Fibroblast of lung (primary cell): ENCODE measurements around the gene MRPL24. TPM values are rescaled to one million over a fixed set of nuclear protein-coding genes. Genes with fewer than 3 reads are reported as not detected.

Source experiments
- DNase-seq, 2 donors: peaks; one replicate each; pipeline versions ENCODE4 v3.0.0 to v3.0.0-alpha.2; 2010; ENCODE audit warnings: low read depth in 2 of 2
- H2AFZ ChIP-seq: 2 replicates; pipeline ENCODE4 v1.5.1; 2012; ENCODE audit warnings: low read length, control low read depth, inconsistent platforms
- H3K27ac ChIP-seq: 2 replicates; pipeline ENCODE4 v1.5.1; 2011; ENCODE audit warnings: low read length, control low read depth; ENCODE audit not compliant: insufficient read depth
- H3K27me3 ChIP-seq: 2 replicates; pipeline ENCODE4 v1.5.1; 2011; ENCODE audit warnings: mild to moderate bottlenecking, low read length; ENCODE audit not compliant: control insufficient read depth, insufficient read depth
- H3K36me3 ChIP-seq: 2 replicates; pipeline ENCODE4 v1.5.1; 2011; ENCODE audit warnings: low read length; ENCODE audit not compliant: control insufficient read depth, insufficient read depth
- H3K4me1 ChIP-seq: 2 replicates; pipeline ENCODE4 v1.5.1; 2011; ENCODE audit warnings: low read length; ENCODE audit not compliant: control insufficient read depth, insufficient read depth; ENCODE audit errors: extremely low read depth
- H3K4me2 ChIP-seq: 2 replicates; pipeline ENCODE4 v1.5.1; 2011; ENCODE audit warnings: low read length, control low read depth; ENCODE audit not compliant: insufficient read depth; ENCODE audit errors: extremely low read depth
- H3K4me3 ChIP-seq, 4 experiments: fragments of 200-600 bp in 1 of 4; sonication (generic) in 1 of 4; replicated peaks in 1 of 4; 2 replicates each; pipeline ENCODE4 v1.5.1; 2011 to 2016; ENCODE audit warnings: low read length in 4 of 4, low read depth in 3 of 4, mild to moderate bottlenecking in 3 of 4, control low read depth in 2 of 4, inconsistent platforms in 1 of 4, mixed read lengths in 1 of 4; ENCODE audit not compliant: insufficient read depth in 1 of 4; ENCODE audit errors: control extremely low read depth in 1 of 4
- H3K79me2 ChIP-seq: 2 replicates; pipeline ENCODE4 v1.5.1; 2012; ENCODE audit warnings: mild to moderate bottlenecking, low read length, inconsistent platforms; ENCODE audit not compliant: control insufficient read depth, insufficient read depth
- H3K9ac ChIP-seq: 2 replicates; pipeline ENCODE4 v1.5.1; 2011; ENCODE audit warnings: mild to moderate bottlenecking, low read length, control low read depth; ENCODE audit not compliant: insufficient read depth
- H3K9me3 ChIP-seq: 2 replicates; pipeline ENCODE4 v1.5.1; 2012; ENCODE audit warnings: low read depth, low read length; ENCODE audit not compliant: control insufficient read depth, insufficient read depth
- H4K20me1 ChIP-seq: 2 replicates; pipeline ENCODE4 v1.5.1; 2011; ENCODE audit warnings: low read length; ENCODE audit not compliant: control insufficient read depth, insufficient read depth; ENCODE audit errors: extremely low read depth
- CTCF ChIP-seq, 2 donors: IDR thresholded peaks in 1 of 2; conservative IDR thresholded peaks in 1 of 2; 1 replicate in 1 of 2; 2 replicates in 1 of 2; pipeline ENCODE4 v1.5.1; 2011 to 2012; ENCODE audit warnings: low read length in 2 of 2, control low read depth in 1 of 2, inconsistent platforms in 1 of 2, low read depth in 1 of 2, mild to moderate bottlenecking in 1 of 2
- EZH2 ChIP-seq: IDR thresholded peaks from 2 replicates; pipeline ENCODE4 v1.5.1; 2012; ENCODE audit warnings: low read length, control low read depth, mild to moderate bottlenecking; ENCODE audit errors: missing control alignments
- polyA plus RNA-seq, 2 donors: library from polyadenylated mRNA; depleted of rRNA in 1 of 2; stranded (reverse) in 1 of 2; unstranded in 1 of 2; fragments of >200 nt; gene quantifications; 2 replicates each; pipeline ENCODE4 v1.2.1, GENCODE V29; 2011 to 2012; ENCODE audit warnings: missing spikeins in 1 of 2
- total RNA-seq: library from RNA; depleted of rRNA; stranded (reverse); fragments of >200 nt; gene quantifications from 2 replicates; pipeline ENCODE4 v1.2.1, GENCODE V29; 2014

The MRPL24 gene
- total and polyA plus RNA-seq, 2 donors (not counting 1 experiment from before 2014, with no cell fraction given) = 58.8 to 67.2 TPM

GRCh38 chr1:156756355-156756754 lies 15.5 kb upstream of the MRPL24 start:
- Histone ChIP-seq H3K9ac (no peak overlapping the region), H3K4me3 (no peak overlapping the region), H2AFZ (no peak overlapping the region), H3K4me1 (peaks cover 3% of the 10 kb centered on the region), H3K4me2 (no peak overlapping the region), H4K20me1 (no peaks in the 10 kb centered on the region), H3K27ac (no peak overlapping the region), H3K36me3 (no peaks in the 10 kb centered on the region), H3K27me3 (no peaks in the 10 kb centered on the region), H3K79me2 (peaks cover 7% of the 10 kb centered on the region), H3K9me3 (no peaks in the 10 kb centered on the region)
- DNase-seq = no peak
- TF ChIP-seq CTCF (conservative IDR thresholded peaks at IDR 0.05 in 1 of 2, IDR thresholded peaks at IDR 0.05 in 1 of 2; ENCODE audit: low read depth in 1 of 2, low read length in 2 of 2) (no peak), EZH2 (no peak)

- Histone ChIP-seq H2AFZ (no peak overlapping the region), H3K4me1 (peaks cover 3% of the 10 kb centered on the region), H3K4me3 (no peak overlapping the region), H4K20me1 (no peaks in the 10 kb centered on the region), H3K36me3 (no peaks in the 10 kb centered on the region), H3K27ac (no peak overlapping the region), H3K79me2 (peaks cover 15% of the 10 kb centered on the region), H3K27me3 (no peaks in the 10 kb centered on the region), H3K9me3 (no peaks in the 10 kb centered on the region), H3K9ac (no peak overlapping the region), H3K4me2 (no peak overlapping the region)
- TF ChIP-seq CTCF (conservative IDR thresholded peaks at IDR 0.05 in 1 of 2, IDR thresholded peaks at IDR 0.05 in 1 of 2; ENCODE audit: low read depth in 1 of 2, low read length in 2 of 2) = no peak
- TF ChIP-seq EZH2 = no peak
- DNase-seq = no peak
Observed at GRCh38 chr1:156755527-156755950, 14.7 kb upstream of the MRPL24 start.

- peaks cover 9% of the 10 kb centered on the region for H3K4me1 ChIP-seq
- H4K20me1 ChIP-seq = no peaks in the 10 kb centered on the region
- no peak overlapping the region for H2AFZ ChIP-seq
- H3K27me3 ChIP-seq = no peaks in the 10 kb centered on the region
- no peaks in the 10 kb centered on the region for H3K36me3 ChIP-seq
- DNase-seq = no peak
- no peaks in the 10 kb centered on the region for H3K9me3 ChIP-seq
- H3K27ac ChIP-seq = no peak overlapping the region
- no peak overlapping the region for H3K9ac ChIP-seq
- H3K79me2 ChIP-seq = peaks cover 29% of the 10 kb centered on the region
- TF ChIP-seq EZH2 (no peak), CTCF (conservative IDR thresholded peaks at IDR 0.05 in 1 of 2, IDR thresholded peaks at IDR 0.05 in 1 of 2; ENCODE audit: low read depth in 1 of 2, low read length in 2 of 2) (no peak)
- no peak overlapping the region for H3K4me3 ChIP-seq
- H3K4me2 ChIP-seq = no peak overlapping the region
Observed at GRCh38 chr1:156754219-156754618, 13.3 kb upstream of the MRPL24 start.
